CD4-positive, alpha-beta T cell (primary cell): Measurements from ENCODE around the gene POLR2L. TPM values are rescaled to one million over a fixed set of nuclear protein-coding genes. Genes with fewer than 3 reads are reported as not detected.

Experiments
- ATAC-seq: fragments of 200-7000 bp; cut with Tn5 transposase; one replicate; pipeline ENCODE4 v1.10.0; 2022; ENCODE audit warnings: mild to moderate bottlenecking; ENCODE audit not compliant: poor library complexity
- CTCF ChIA-PET: fragments of 350-600 bp; sonication (Branson Sonifier 250); formaldehyde crosslinking; loops from one replicate; lab custom pipeline; 2021; ENCODE audit warnings: antibody characterized with exemption, inconsistent platforms; lab: Charles Lee
- POLR2A ChIA-PET: fragments of 350-600 bp; sonication (Branson Sonifier 250); formaldehyde crosslinking; loops from one replicate; lab custom pipeline; 2021; ENCODE audit warnings: antibody characterized with exemption, inconsistent platforms; lab: Charles Lee
- DNase-seq, 14 experiments: peaks; one replicate each; pipeline ENCODE4 v3.0.0-alpha.2; 2013 to 2020; ENCODE audit warnings: mixed read lengths in 2 of 14
- H3K27ac ChIP-seq, 2 donors: one replicate each; pipeline versions ENCODE4 v1.5.1 to v1.7.0; 2013; ENCODE audit warnings: low read length in 2 of 2, low read depth in 1 of 2, mild to moderate bottlenecking in 1 of 2
- H3K27me3 ChIP-seq, 2 experiments: 1 replicate in 1 of 2; 2 replicates in 1 of 2; pipeline versions ENCODE4 v1.6.1 to v1.7.0; 2013; ENCODE audit warnings: low read length in 2 of 2, control low read depth in 1 of 2, mild to moderate bottlenecking in 1 of 2, moderate library complexity in 1 of 2; ENCODE audit not compliant: insufficient read depth in 2 of 2, control insufficient read depth in 1 of 2
- H3K36me3 ChIP-seq: one replicate; pipeline ENCODE4 v1.6.1; 2013; ENCODE audit warnings: low read length, control low read depth; ENCODE audit not compliant: insufficient read depth
- H3K4me1 ChIP-seq: one replicate; pipeline ENCODE4 v1.6.1; 2013; ENCODE audit warnings: low read length, control low read depth; ENCODE audit not compliant: insufficient read depth
- H3K4me3 ChIP-seq: one replicate; pipeline ENCODE4 v1.5.1; 2013; ENCODE audit warnings: mild to moderate bottlenecking, low read length, moderate library complexity
- H3K9me3 ChIP-seq, 2 experiments: 1 replicate in 1 of 2; 2 replicates in 1 of 2; pipeline versions ENCODE4 v1.6.1 to v1.7.0; 2013; ENCODE audit warnings: low read length in 2 of 2, mild to moderate bottlenecking in 2 of 2, control low read depth in 1 of 2, moderate library complexity in 1 of 2; ENCODE audit not compliant: control insufficient read depth in 1 of 2, insufficient read depth in 1 of 2
- H3K27ac Mint-ChIP-seq: one replicate; pipeline ENCODE4 v1.8.0; 2020; ENCODE audit warnings: mixed read lengths
- H3K27me3 Mint-ChIP-seq: one replicate; pipeline ENCODE4 v1.8.0; 2021; ENCODE audit warnings: mixed read lengths
- H3K36me3 Mint-ChIP-seq: one replicate; pipeline ENCODE4 v1.8.0; 2021; ENCODE audit warnings: low read depth, mixed read lengths
- H3K4me1 Mint-ChIP-seq: one replicate; pipeline ENCODE4 v1.8.0; 2021; ENCODE audit warnings: low read depth, mixed read lengths
- H3K4me3 Mint-ChIP-seq: one replicate; pipeline ENCODE4 v1.8.0; 2020; ENCODE audit warnings: mild to moderate bottlenecking, mixed read lengths
- H3K9me3 Mint-ChIP-seq: one replicate; pipeline ENCODE4 v1.8.0; 2020; ENCODE audit warnings: mixed read lengths
- intact Hi-C, 2 experiments: fragments of 100-400 bp; cut with DNase I in 1 of 2; cut with micrococcal nuclease in 1 of 2; formaldehyde crosslinking; loops; one replicate each; pipeline versions ENCODE4 v1.15.1 to v1.9.0; 2023 to 2025; cut with DNase I, micrococcal nuclease
- total RNA-seq, 174 experiments: library from RNA in 2 of 174; stranded (reverse) in 2 of 174; gene quantifications; one replicate each; pipeline ENCODE4 v1.2.3 and lab custom pipeline; 2021 to 2026
- TF ChIP-seq, protein P1 (sequence below): fragments of 200-600 bp; IDR thresholded peaks from one replicate; pipeline ENCODE4 v1.8.0; 2022; ENCODE audit warnings: antibody characterized with exemption, mild to moderate bottlenecking

POLR2L gene
- total RNA-seq, 2 experiments from 2014 or later, result 19.6 to 19.8 TPM

GRCh38 chr11:789943-790342, 52.4 kb downstream of the POLR2L start, which contains the start of gene CEND1:
CEND1 (minus strand) TSS chr11:790090; CDS start chr11:788576, 1,514 bp downstream.
- Histone ChIP-seq H3K4me3 (no peak within 1 kb of the TSS), H3K27me3 (peaks cover 0 to 5% of the 10 kb centered on the region in 2 experiments), H3K4me1 (peaks cover 27% of the 10 kb centered on the region), H3K36me3 (peaks cover 29% of the 10 kb centered on the region), H3K9me3 (peaks cover 0 to 5% of the 10 kb centered on the region in 2 experiments), H3K27ac (no peak within 1 kb of the TSS)
- TF ChIP-seq, protein P1, sequence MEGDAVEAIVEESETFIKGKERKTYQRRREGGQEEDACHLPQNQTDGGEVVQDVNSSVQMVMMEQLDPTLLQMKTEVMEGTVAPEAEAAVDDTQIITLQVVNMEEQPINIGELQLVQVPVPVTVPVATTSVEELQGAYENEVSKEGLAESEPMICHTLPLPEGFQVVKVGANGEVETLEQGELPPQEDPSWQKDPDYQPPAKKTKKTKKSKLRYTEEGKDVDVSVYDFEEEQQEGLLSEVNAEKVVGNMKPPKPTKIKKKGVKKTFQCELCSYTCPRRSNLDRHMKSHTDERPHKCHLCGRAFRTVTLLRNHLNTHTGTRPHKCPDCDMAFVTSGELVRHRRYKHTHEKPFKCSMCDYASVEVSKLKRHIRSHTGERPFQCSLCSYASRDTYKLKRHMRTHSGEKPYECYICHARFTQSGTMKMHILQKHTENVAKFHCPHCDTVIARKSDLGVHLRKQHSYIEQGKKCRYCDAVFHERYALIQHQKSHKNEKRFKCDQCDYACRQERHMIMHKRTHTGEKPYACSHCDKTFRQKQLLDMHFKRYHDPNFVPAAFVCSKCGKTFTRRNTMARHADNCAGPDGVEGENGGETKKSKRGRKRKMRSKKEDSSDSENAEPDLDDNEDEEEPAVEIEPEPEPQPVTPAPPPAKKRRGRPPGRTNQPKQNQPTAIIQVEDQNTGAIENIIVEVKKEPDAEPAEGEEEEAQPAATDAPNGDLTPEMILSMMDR, result no peak
- CTCF ChIA-PET, result no interaction called here
- POLR2A ChIA-PET, result interaction anchor here (1.4 kb wide), 1 partner anchor 15 kb away, joined by 3 read pairs; the partner anchor contains the start of gene PIDD1
- H3K27ac Mint-ChIP-seq, result no peak within 1 kb of the TSS
- no peaks in the 10 kb centered on the region for H3K9me3 Mint-ChIP-seq
- no peak within 1 kb of the TSS for H3K4me3 Mint-ChIP-seq
- intact Hi-C loops, result no loop called here
- H3K27me3 Mint-ChIP-seq, result no peaks in the 10 kb centered on the region
- H3K36me3 Mint-ChIP-seq, result peaks cover 4% of the 10 kb centered on the region
- H3K4me1 Mint-ChIP-seq, result no peaks in the 10 kb centered on the region
- peak; percentile 62 for ATAC-seq
- DNase-seq, result peak in 5 of 14 experiments; percentile 35 to 72 (median 47)

Other genes starting within 250 kb of the POLR2L start
- gene IRF7, start 226.6 kb downstream of the POLR2L start, total RNA-seq, result 10 to 100 TPM; 36.5 to 37.7 TPM
- not detected for gene CDHR5, start 217.6 kb downstream of the POLR2L start, total RNA-seq
- not detected for gene SCT, start 215.3 kb downstream of the POLR2L start, total RNA-seq
- gene DRD4, start 205.3 kb downstream of the POLR2L start, total RNA-seq, result under 1 TPM; 0.70 to 0.82 TPM
- gene DEAF1, start 147.3 kb downstream of the POLR2L start, total RNA-seq, result 10 to 100 TPM; 68.4 to 79.6 TPM
- gene TMEM80, start 146.7 kb downstream of the POLR2L start, total RNA-seq, result 10 to 100 TPM; 21.0 to 22.0 TPM
- 1 to 10 TPM; 3.5 to 4.0 TPM for gene EPS8L2, start 136.3 kb downstream of the POLR2L start, total RNA-seq
- gene TALDO1, start 95.1 kb downstream of the POLR2L start, total RNA-seq, result 10 to 100 TPM; 26.2 to 27.7 TPM
- 10 to 100 TPM; 14.7 to 16.1 TPM for gene GATD1, start 65.0 kb downstream of the POLR2L start, total RNA-seq
- not detected for gene CEND1, start 52.4 kb downstream of the POLR2L start, total RNA-seq
- 10 to 100 TPM in 1 of 2 experiments, 1 to 10 TPM in 1; 9.1 to 11.1 TPM for gene SLC25A22, start 44.2 kb downstream of the POLR2L start, total RNA-seq
- 10 to 100 TPM; 32.6 to 33.0 TPM for gene PIDD1, start 37.3 kb downstream of the POLR2L start, total RNA-seq
- 1,000 to 10,000 TPM; 5,234 to 5,390 TPM for gene RPLP2, start 32.6 kb downstream of the POLR2L start, total RNA-seq
- gene PNPLA2, start 23.6 kb downstream of the POLR2L start, total RNA-seq, result 100 to 1,000 TPM; 202 to 220 TPM
- gene CRACR2B, start 14.6 kb downstream of the POLR2L start, total RNA-seq, result under 1 TPM in 1 of 2 experiments, not detected in 1; 0.33 TPM
- 10 to 100 TPM; 20.2 to 20.8 TPM for gene CD151, start 9.6 kb downstream of the POLR2L start, total RNA-seq
- 1 to 10 TPM; 1.6 to 2.0 TPM for gene TSPAN4, start 323 bp upstream of the POLR2L start, total RNA-seq
- gene CHID1, start 68.3 kb upstream of the POLR2L start, total RNA-seq, result 10 to 100 TPM; 17.1 to 22.8 TPM
- gene AP2A2, start 83.3 kb upstream of the POLR2L start, total RNA-seq, result 10 to 100 TPM; 45.9 to 46.6 TPM
- gene MUC6, start 194.2 kb upstream of the POLR2L start, total RNA-seq, result not detected
- not detected for gene MUC2, start 232.3 kb upstream of the POLR2L start, total RNA-seq